Testis (tissue), 2 donors: ENCODE results near the gene MRPL53.

Experiments used
- POLR2A ChIP-seq: fragments of 450-650 bp; IDR thresholded peaks from one replicate; pipeline ENCODE4 v1.6.1; 2017; ENCODE audit warnings: antibody characterized with exemption, mild to moderate bottlenecking, moderate library complexity
- TF ChIP-seq, protein P1 (sequence below), 3 experiments: fragments of 450-650 bp in 2 of 3; fragments of 200-600 bp in 1 of 3; sonication (generic) in 1 of 3; IDR thresholded peaks; one replicate each; pipeline ENCODE4 v1.5.1; 2016 to 2019; ENCODE audit warnings: antibody characterized with exemption in 3 of 3, mild to moderate bottlenecking in 2 of 3, moderate library complexity in 1 of 3

- TF ChIP-seq, protein P1, sequence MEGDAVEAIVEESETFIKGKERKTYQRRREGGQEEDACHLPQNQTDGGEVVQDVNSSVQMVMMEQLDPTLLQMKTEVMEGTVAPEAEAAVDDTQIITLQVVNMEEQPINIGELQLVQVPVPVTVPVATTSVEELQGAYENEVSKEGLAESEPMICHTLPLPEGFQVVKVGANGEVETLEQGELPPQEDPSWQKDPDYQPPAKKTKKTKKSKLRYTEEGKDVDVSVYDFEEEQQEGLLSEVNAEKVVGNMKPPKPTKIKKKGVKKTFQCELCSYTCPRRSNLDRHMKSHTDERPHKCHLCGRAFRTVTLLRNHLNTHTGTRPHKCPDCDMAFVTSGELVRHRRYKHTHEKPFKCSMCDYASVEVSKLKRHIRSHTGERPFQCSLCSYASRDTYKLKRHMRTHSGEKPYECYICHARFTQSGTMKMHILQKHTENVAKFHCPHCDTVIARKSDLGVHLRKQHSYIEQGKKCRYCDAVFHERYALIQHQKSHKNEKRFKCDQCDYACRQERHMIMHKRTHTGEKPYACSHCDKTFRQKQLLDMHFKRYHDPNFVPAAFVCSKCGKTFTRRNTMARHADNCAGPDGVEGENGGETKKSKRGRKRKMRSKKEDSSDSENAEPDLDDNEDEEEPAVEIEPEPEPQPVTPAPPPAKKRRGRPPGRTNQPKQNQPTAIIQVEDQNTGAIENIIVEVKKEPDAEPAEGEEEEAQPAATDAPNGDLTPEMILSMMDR (IDR thresholded peaks at IDR 0.05) = no peak
- TF ChIP-seq POLR2A = no peak
Measured at GRCh38 chr2:74497777-74498499, 25.5 kb upstream of the MRPL53 start.
